ENCODE results near the gene NAT10.

The NAT10 gene

DNA sequence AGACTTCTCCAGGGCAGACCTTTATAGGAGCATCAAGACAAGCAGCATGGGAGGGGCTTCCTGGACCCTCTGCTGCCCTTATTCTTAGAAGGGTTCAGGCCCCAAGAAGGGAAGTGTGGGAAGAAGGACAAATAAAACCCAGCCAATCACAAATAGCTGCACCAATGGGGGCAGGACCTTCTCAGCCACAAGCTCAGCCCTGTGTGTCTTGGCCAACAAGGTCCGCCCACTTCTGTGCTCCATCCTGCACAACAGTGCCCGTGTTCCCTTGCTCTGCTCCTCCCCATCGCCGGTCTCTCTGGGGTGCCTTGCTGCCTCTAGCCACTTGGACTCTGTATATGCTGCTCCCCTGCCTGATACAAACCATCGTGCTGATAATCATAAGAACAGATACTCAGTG lies 86.1 kb downstream of the NAT10 start:
- DNase-seq: no peak

DNA sequence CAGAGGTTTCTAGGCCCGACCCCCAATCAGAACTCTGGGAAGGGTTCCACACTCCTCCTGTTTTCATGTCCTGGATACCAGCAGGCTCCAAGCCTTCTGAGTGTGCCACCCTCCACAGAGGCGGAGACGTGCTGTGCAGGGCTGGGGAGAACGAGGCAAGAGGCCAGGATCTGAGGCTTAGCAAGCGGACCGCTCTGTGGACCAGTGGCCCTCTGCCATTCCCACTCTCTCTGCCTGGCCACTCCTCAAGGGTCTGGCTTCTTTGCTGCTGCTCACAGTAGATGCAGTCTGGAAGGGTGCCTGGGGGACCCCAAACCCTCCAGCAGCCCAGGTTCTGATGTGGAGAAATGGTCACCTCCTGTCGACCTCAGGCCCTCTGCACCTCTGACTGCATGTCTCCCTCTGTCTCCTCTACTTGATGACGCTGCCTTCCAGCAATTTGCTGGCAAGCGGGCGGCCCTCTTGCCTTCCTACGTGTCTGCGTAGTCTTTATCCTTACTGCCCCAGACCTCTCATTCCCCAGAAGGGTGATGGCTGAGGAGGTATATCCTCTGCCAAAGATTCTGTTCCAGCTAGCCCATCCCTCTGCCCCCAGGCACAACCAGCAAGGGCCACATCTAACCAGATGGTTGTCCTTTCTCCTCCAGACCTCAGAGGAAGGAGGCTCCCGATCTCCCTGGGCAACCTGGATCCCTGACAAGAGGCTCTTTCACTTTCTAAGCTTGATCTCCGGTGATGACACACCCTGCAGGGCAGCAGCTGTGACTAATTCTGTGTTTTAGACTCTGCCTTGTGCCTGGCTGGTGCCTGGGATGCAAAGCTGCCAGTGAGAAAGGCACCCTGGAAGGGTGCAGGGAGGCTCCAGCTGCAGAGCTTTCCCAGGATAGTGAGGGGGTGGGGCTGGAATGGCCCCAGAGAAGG lies 87.3 kb downstream of the NAT10 start:
- peak in 1 of 3 experiments; percentile 59 for DNase-seq

DNA sequence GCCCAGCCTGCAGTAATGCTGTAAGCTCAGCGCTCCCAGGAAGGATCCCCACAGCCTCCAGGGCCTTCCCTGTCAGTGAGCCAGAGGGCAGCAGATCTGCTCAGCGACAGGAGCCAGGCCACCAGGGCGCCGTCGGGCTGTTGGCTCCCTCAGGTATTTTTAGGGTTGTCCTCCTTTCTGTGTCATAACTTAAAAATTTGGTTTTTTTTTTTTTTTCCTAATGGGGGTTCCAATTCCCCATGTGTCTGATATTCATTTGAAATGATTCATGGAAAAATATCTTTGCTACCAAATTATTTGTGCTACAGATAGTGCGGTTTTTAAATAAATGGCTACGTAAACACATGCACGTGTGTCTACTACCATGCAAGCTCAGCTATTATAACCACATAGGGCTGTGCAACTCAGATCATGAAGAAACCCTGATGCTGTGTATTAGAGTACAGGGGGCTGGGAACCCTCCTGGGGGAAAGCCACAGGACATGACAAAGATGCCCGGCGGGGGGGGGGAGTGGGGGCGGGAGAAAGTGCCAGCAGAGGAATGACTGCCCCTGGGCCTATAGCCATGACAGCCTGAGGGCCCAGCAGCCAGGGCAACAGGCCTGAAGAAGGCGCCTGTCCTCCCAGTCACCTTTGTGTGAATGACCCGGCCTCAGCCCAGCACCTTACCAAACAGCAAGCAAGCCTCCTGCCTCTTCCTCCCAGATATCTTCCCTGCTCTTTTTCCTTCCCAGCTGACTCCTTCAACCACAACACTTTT lies 89.3 kb downstream of the NAT10 start:
- no peak for DNase-seq
